B cell (primary cell): ENCODE measurements around the gene DTX4.

Experiments
- EZH2 ChIP-seq: IDR thresholded peaks from 2 replicates; pipeline ENCODE4 v1.6.1; 2012; ENCODE audit warnings: borderline replicate concordance, low read depth, mild to moderate bottlenecking, moderate library complexity, low read length; ENCODE audit not compliant: insufficient read depth, poor library complexity, severe bottlenecking
- TF ChIP-seq, protein P1 (sequence below): fragments of 200-600 bp; IDR thresholded peaks from one replicate; pipeline ENCODE4 v1.8.0; 2022; ENCODE audit warnings: antibody characterized with exemption, mild to moderate bottlenecking

DNA sequence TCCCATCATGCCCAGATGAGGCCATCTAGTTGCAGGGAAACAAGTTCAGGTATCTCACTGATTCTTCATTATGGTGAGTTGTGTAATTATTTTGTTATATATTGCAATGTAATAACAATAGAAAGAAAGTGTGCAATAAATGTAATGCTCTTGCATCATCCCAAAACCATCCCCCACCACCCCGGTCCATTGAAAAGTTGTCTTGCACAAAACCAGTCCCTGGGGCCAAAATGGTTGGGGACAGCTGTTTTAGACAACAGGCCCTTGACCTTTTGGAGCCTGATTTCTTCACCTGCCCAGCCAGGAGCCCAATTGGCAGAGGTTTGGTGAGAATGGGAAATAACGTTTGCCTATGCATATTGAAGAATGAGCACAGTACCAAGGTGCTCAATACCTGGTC lies 24.8 kb downstream of the DTX4 start:
- TF ChIP-seq, protein P1, sequence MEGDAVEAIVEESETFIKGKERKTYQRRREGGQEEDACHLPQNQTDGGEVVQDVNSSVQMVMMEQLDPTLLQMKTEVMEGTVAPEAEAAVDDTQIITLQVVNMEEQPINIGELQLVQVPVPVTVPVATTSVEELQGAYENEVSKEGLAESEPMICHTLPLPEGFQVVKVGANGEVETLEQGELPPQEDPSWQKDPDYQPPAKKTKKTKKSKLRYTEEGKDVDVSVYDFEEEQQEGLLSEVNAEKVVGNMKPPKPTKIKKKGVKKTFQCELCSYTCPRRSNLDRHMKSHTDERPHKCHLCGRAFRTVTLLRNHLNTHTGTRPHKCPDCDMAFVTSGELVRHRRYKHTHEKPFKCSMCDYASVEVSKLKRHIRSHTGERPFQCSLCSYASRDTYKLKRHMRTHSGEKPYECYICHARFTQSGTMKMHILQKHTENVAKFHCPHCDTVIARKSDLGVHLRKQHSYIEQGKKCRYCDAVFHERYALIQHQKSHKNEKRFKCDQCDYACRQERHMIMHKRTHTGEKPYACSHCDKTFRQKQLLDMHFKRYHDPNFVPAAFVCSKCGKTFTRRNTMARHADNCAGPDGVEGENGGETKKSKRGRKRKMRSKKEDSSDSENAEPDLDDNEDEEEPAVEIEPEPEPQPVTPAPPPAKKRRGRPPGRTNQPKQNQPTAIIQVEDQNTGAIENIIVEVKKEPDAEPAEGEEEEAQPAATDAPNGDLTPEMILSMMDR = no peak
- TF ChIP-seq EZH2 = no peak
